HepG2 (cell line): ENCODE measurements around the gene NAV1. TPM values are rescaled to one million over a fixed set of nuclear protein-coding genes. Genes with fewer than 3 reads are reported as not detected.

Experiments used
- ATF1 ChIP-seq: IDR thresholded peaks from 2 replicates; pipeline ENCODE4 v1.6.1; 2016; ENCODE audit warnings: mild to moderate bottlenecking, control low read depth
- CEBPZ ChIP-seq: IDR thresholded peaks from 2 replicates; pipeline ENCODE4 v1.6.1; 2012; ENCODE audit warnings: low read length, improper control_type of control experiment
- DMAP1 ChIP-seq: IDR thresholded peaks from 2 replicates; pipeline ENCODE4 v1.6.1; 2016
- HOXA9 ChIP-seq: sonication (generic); formaldehyde crosslinking; IDR thresholded peaks from 2 replicates; pipeline ENCODE4 v1.8.1; 2022; ENCODE audit warnings: missing genetic modification reagents, mild to moderate bottlenecking, moderate library complexity, borderline replicate concordance
- KLF11 ChIP-seq: IDR thresholded peaks from 2 replicates; pipeline ENCODE4 v1.6.1; 2016; ENCODE audit warnings: missing compliant biosample characterization
- LBX2 ChIP-seq: sonication (generic); formaldehyde crosslinking; IDR thresholded peaks from 2 replicates; pipeline ENCODE4 v1.5.0; 2020; ENCODE audit warnings: missing genetic modification reagents, mild to moderate bottlenecking, borderline replicate concordance
- NR1H2 ChIP-seq: sonication (generic); formaldehyde crosslinking; IDR thresholded peaks from 2 replicates; pipeline ENCODE4 v1.8.1; 2022; ENCODE audit warnings: low read depth, missing genetic modification reagents, borderline replicate concordance
- RBAK ChIP-seq: sonication (generic); formaldehyde crosslinking; IDR thresholded peaks from 2 replicates; pipeline ENCODE4 v1.5.1; 2020; ENCODE audit warnings: mild to moderate bottlenecking, missing genetic modification reagents
- RELA ChIP-seq: sonication (generic); formaldehyde crosslinking; IDR thresholded peaks from 2 replicates; pipeline ENCODE4 v1.4.0; 2020; ENCODE audit warnings: missing genetic modification reagents
- SNAI1 ChIP-seq: sonication (generic); formaldehyde crosslinking; IDR thresholded peaks from 2 replicates; pipeline ENCODE4 v1.5.0; 2020; ENCODE audit warnings: mild to moderate bottlenecking, missing genetic modification reagents, borderline replicate concordance
- TARDBP ChIP-seq: sonication (generic); formaldehyde crosslinking; IDR thresholded peaks from 2 replicates; pipeline ENCODE4 v1.8.0; 2022; ENCODE audit warnings: mild to moderate bottlenecking, missing genetic modification reagents
- ZBTB10 ChIP-seq: sonication (generic); formaldehyde crosslinking; IDR thresholded peaks from 2 replicates; pipeline ENCODE4 v1.4.0; 2020; ENCODE audit warnings: missing genetic modification reagents, borderline replicate concordance
- ZNF136 ChIP-seq: sonication (generic); formaldehyde crosslinking; IDR thresholded peaks from 2 replicates; pipeline ENCODE4 v1.8.1; 2022; ENCODE audit warnings: low read depth, mild to moderate bottlenecking, moderate library complexity, missing genetic modification reagents
- ZNF180 ChIP-seq: sonication (generic); formaldehyde crosslinking; IDR thresholded peaks from 2 replicates; pipeline ENCODE4 v1.4.0; 2020; ENCODE audit warnings: low read depth, missing genetic modification reagents, borderline replicate concordance
- ZNF333 ChIP-seq: sonication (generic); formaldehyde crosslinking; IDR thresholded peaks from 2 replicates; pipeline ENCODE4 v1.4.0; 2020; ENCODE audit warnings: mild to moderate bottlenecking, missing genetic modification reagents, borderline replicate concordance
- ZNF503 ChIP-seq: sonication (generic); formaldehyde crosslinking; IDR thresholded peaks from 2 replicates; pipeline ENCODE4 v1.4.0; 2020; ENCODE audit warnings: missing genetic modification reagents
- ZNF556 ChIP-seq: sonication (generic); formaldehyde crosslinking; IDR thresholded peaks from 2 replicates; pipeline ENCODE4 v1.4.0; 2020; ENCODE audit warnings: mild to moderate bottlenecking, missing genetic modification reagents, borderline replicate concordance
- ZNF558 ChIP-seq: sonication (generic); formaldehyde crosslinking; IDR thresholded peaks from 2 replicates; pipeline ENCODE4 v1.9.0; 2022; ENCODE audit warnings: mild to moderate bottlenecking, missing genetic modification reagents, borderline replicate concordance
- ZNF597 ChIP-seq: sonication (generic); formaldehyde crosslinking; IDR thresholded peaks from 2 replicates; pipeline ENCODE4 v1.5.0; 2020; ENCODE audit warnings: missing genetic modification reagents
- ZNF747 ChIP-seq: sonication (generic); formaldehyde crosslinking; IDR thresholded peaks from 2 replicates; pipeline ENCODE4 v1.8.1; 2023; ENCODE audit warnings: missing genetic modification reagents, mild to moderate bottlenecking, borderline replicate concordance
- polyA plus RNA-seq, 8 experiments: library from polyadenylated mRNA; depleted of rRNA in 3 of 8; stranded (reverse) in 7 of 8; unstranded in 1 of 8; fragments of >200 nt; fragmentation: Illumina TruSeq in 4 of 8; extraction: Trizol in 4 of 8; gene quantifications; 2 replicates each; pipeline versions ENCODE4 v1.2.1 to v1.2.3, GENCODE V29; 2011 to 2016; ENCODE audit warnings: low read depth in 4 of 8, missing spikeins in 1 of 8, mixed read lengths in 1 of 8; ENCODE audit not compliant: insufficient read depth in 1 of 8
- total RNA-seq, 5 experiments: library from RNA; depleted of rRNA; stranded (reverse); fragments of >200 nt; fragmentation: Illumina TruSeq; extraction: Trizol; gene quantifications; 2 replicates each; pipeline ENCODE4 v1.2.3, GENCODE V29; 2016; ENCODE audit warnings: low read depth in 1 of 5

NAV1 gene
- total and polyA plus RNA-seq, 2 of the 13 experiments (the other 11 are each of a cell fraction or from before 2014, with no cell fraction given) = not detected

- TF ChIP-seq ZNF597 = no peak
- TF ChIP-seq DMAP1 = no peak; the same call in none of the 2 replicates
- TF ChIP-seq ATF1 (CRISPR knock-in tag) = no peak
- TF ChIP-seq RBAK (CRISPR knock-in tag) = no peak
- no peak for TF ChIP-seq ZBTB10
- no peak for TF ChIP-seq RELA (CRISPR knock-in tag)
- no peak for TF ChIP-seq LBX2 (CRISPR knock-in tag)
- no peak for TF ChIP-seq KLF11
- 0 out of 2 replicates have a peak, but pooled peaks have one; percentile 22 for TF ChIP-seq TARDBP (CRISPR knock-in tag)
- TF ChIP-seq HOXA9 (CRISPR knock-in tag) = no peak; the same call in 1 of the 2 replicates
- TF ChIP-seq ZNF558 = no peak
- no peak for TF ChIP-seq CEBPZ
- no peak for TF ChIP-seq ZNF747 (CRISPR knock-in tag)
- no peak; the same call in 1 of the 2 replicates for TF ChIP-seq ZNF556 (CRISPR knock-in tag)
- TF ChIP-seq SNAI1 (CRISPR knock-in tag) = no peak
- TF ChIP-seq ZNF136 = no peak
- no peak for TF ChIP-seq ZNF180
- no peak for TF ChIP-seq ZNF333 (CRISPR knock-in tag)
- no peak for TF ChIP-seq ZNF503
- TF ChIP-seq NR1H2 (CRISPR knock-in tag) = no peak
Measured at GRCh38 chr1:201506557-201507359, 32.2 kb upstream of the NAV1 start, which contains the start of gene CSRP1 (continued).
